Rectal smooth muscle tissue (tissue), 1 donor: ENCODE data around the gene RAI2.

Source experiments
- H3K27ac ChIP-seq: one replicate; pipeline ENCODE4 v1.7.0; 2013; ENCODE audit warnings: low read depth, low read length, inconsistent platforms
- H3K27me3 ChIP-seq: one replicate; pipeline ENCODE4 v1.7.0; 2013; ENCODE audit warnings: low read length; ENCODE audit not compliant: control insufficient read depth, insufficient read depth
- H3K36me3 ChIP-seq: one replicate; pipeline ENCODE4 v1.7.0; 2013; ENCODE audit warnings: low read length; ENCODE audit not compliant: control insufficient read depth, insufficient read depth
- H3K4me1 ChIP-seq: one replicate; pipeline ENCODE4 v1.7.0; 2013; ENCODE audit warnings: low read length; ENCODE audit not compliant: control insufficient read depth, insufficient read depth
- H3K4me3 ChIP-seq: one replicate; pipeline ENCODE4 v1.7.0; 2013; ENCODE audit warnings: low read length
- H3K9ac ChIP-seq: one replicate; pipeline ENCODE4 v1.7.0; 2013; ENCODE audit warnings: low read length

Gene RAI2

DNA sequence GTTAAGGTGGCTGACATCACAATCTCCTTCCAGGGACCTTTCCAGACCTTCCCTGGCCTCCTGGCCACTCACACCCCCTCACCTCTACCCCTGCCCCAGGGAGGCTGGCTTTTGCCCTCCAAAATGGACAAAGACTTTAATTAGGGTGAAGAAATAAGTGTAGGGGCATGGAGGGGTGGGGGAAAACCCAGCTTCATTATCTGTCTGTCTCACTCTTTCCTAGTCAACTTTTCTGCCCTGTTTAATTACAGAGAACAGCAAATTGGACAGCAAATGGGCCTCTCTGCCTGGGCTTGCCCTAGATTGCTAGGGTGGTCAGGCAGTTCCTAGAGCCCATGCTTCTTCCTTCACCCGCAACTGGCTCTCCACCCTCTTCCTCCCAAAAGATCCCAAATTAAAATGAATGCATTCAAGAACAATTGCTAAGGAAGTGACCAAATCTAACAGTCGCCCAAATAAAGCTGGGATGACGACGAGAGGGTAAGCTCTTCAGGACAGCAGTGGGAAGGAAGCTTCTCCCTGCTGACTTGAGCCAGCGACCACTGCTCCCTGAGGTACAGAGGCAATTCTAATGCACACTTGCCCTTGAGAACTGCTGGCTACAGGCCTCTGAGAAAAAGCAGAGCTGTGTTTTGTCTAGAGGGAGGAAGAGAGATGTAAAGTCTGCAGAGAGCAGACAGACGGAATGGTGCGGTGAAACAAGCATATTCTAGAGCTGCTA is 12.4 kb downstream of the RAI2 start:
- Histone ChIP-seq H3K27ac (no peak overlapping the region), H3K4me3 (no peak overlapping the region), H3K9ac (no peak overlapping the region), H3K36me3 (no peaks in the 10 kb centered on the region), H3K27me3 (peaks cover 5% of the 10 kb centered on the region), H3K4me1 (peaks cover 5% of the 10 kb centered on the region)

DNA sequence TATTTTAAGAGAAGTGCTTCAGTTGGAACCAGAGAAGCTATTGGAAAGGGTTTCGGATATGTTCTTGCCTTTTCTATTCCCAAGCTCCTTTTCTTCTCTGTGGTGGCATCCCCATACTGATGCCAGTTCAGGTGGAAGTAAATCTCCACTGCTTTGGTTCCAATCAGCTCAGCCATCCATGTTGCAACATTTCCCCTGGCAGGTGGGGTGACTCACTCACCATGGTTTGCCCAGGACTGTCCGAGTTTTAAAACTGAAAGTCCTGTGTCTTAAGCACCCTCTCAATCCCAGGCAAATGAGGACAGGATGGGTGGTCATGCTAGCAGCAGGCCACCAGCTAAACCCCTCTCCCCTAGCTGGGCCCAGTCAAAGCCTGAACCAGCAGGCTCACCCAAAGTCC is 15.1 kb downstream of the RAI2 start:
- H3K36me3 ChIP-seq, result no peaks in the 10 kb centered on the region
- no peak overlapping the region for H3K4me3 ChIP-seq
- no peak overlapping the region for H3K9ac ChIP-seq
- no peaks in the 10 kb centered on the region for H3K27me3 ChIP-seq
- peaks cover 5% of the 10 kb centered on the region for H3K4me1 ChIP-seq
- H3K27ac ChIP-seq, result no peak overlapping the region

DNA sequence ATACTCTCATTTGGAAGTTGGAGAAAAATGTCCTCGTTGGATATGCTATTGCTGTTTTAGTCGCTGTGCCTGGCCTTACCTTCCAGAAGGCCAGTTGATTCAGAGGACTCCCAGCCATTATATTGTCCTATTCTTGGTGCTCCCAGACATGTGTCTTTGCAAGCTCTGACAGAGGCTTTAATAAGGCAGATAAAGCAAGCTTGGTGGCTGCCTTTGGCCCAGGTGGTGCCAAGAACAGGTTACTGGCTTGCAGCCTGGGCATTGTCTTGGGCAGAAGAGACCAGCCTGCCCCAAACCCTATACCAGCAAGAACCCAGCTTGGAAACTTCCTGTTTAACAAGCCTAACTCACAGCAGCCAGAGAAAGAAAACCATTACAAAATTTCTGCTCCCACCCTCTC is 16.9 kb downstream of the RAI2 start:
- Histone ChIP-seq H3K27me3 (no peaks in the 10 kb centered on the region), H3K4me3 (no peak overlapping the region), H3K27ac (no peak overlapping the region), H3K4me1 (peaks cover 5% of the 10 kb centered on the region), H3K36me3 (no peaks in the 10 kb centered on the region), H3K9ac (no peak overlapping the region)

- H3K4me1 ChIP-seq, result no peaks in the 10 kb centered on the region
- no peak overlapping the region for H3K9ac ChIP-seq
- no peak overlapping the region for H3K27ac ChIP-seq
- no peaks in the 10 kb centered on the region for H3K27me3 ChIP-seq
- H3K4me3 ChIP-seq, result no peak overlapping the region
- no peaks in the 10 kb centered on the region for H3K36me3 ChIP-seq
These were observed 18.2 kb downstream of the RAI2 start for GRCh38 chrX:17842769-17843525.

DNA sequence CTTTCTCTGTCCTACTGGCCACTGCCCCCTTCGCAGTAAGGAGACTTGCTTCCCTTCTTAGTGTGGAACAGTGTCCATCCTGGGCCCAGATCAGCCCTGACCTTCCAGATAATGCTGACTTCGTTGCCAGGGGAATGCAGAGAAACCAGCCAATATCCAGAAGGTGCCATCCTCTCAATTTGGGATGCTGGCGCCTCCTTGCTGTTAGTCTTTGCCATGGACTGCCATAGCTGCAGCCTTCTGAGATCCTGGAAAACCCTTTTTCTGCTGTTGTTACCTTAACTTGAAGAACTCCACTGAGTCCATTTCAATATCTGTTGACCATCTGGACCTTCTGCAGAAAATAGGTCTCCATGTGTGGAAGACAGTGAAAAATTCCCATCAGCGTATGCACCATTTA is 21.8 kb downstream of the RAI2 start:
- H3K27me3 ChIP-seq, result peaks cover 4% of the 10 kb centered on the region
- H3K27ac ChIP-seq, result no peak overlapping the region
- no peak overlapping the region for H3K9ac ChIP-seq
- H3K4me1 ChIP-seq, result no peaks in the 10 kb centered on the region
- H3K4me3 ChIP-seq, result no peak overlapping the region
- H3K36me3 ChIP-seq, result no peaks in the 10 kb centered on the region

DNA sequence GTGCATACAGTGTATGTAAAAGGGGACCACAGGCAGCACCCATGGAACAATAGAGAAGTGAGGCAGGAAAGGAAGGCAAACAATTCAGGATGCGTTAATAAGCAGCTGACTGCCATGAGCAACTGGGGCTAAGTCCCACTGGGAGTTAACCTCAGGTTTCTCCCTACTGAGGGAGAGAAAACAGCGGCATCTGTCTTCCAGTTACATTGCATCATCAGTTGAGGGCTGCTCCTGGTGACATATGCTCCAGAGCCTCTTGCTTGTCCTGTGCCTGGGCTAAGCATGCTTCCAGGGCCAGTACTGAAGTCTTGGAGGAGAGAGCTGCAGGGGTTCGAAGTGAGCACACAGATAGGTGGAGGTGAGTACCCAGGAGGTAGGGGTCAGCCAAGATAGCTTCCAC is 24.3 kb downstream of the RAI2 start:
- H3K4me1 ChIP-seq, result no peaks in the 10 kb centered on the region
- no peak overlapping the region for H3K4me3 ChIP-seq
- peaks cover 4% of the 10 kb centered on the region for H3K27me3 ChIP-seq
- no peak overlapping the region for H3K9ac ChIP-seq
- no peaks in the 10 kb centered on the region for H3K36me3 ChIP-seq
- no peak overlapping the region for H3K27ac ChIP-seq

GRCh38 chrX:17833954-17834353 is 27.1 kb downstream of the RAI2 start:
- Histone ChIP-seq H3K9ac (no peak overlapping the region), H3K4me3 (no peak overlapping the region), H3K27me3 (peaks cover 4% of the 10 kb centered on the region), H3K4me1 (peaks cover 6% of the 10 kb centered on the region), H3K27ac (no peak overlapping the region), H3K36me3 (no peaks in the 10 kb centered on the region)

DNA sequence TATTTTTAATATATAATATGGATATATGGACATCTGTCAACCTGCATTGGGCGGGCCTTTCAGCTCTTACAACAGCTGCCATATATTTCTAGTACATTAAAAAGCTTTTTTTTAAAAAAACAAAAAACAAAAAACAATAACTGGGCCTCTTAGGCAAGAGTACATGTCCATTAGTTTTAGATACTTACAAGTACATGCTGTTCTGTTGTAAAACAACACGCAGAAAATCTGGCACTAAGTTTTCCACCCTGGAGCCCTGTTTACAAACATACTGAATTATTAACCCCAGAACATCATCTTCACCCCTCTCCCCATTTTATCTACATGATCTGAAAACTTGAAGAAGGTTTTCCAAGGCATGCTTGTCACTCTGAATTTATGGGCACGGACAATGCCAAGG is 29.8 kb downstream of the RAI2 start:
- Histone ChIP-seq H3K27ac (no peak overlapping the region), H3K36me3 (no peaks in the 10 kb centered on the region), H3K4me3 (no peak overlapping the region), H3K9ac (no peak overlapping the region), H3K27me3 (no peaks in the 10 kb centered on the region), H3K4me1 (peaks cover 6% of the 10 kb centered on the region)

DNA sequence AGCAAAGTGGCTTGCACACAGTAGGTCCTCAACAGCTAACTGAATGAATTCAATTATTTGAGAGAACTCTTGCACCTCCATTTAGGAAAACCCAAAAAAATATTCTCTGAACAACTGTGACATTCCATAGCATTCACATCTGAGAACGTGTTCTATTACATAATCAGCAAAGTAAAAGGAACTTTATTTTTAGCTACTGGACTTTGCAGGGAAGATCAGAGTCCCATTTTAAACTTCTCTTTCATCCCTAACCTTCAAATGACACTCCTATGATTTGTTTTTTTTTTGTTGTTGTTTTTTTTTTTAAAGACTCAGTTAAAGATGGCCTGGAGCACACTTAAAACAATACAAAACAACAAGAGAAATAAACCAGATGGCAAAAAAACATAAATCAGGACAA is 30.9 kb downstream of the RAI2 start:
- Histone ChIP-seq H3K9ac (no peak overlapping the region), H3K4me1 (peaks cover 6% of the 10 kb centered on the region), H3K27me3 (no peaks in the 10 kb centered on the region), H3K27ac (peak overlapping the region; percentile 43), H3K4me3 (no peak overlapping the region), H3K36me3 (no peaks in the 10 kb centered on the region)

- Histone ChIP-seq H3K36me3 (no peaks in the 10 kb centered on the region), H3K27me3 (no peaks in the 10 kb centered on the region), H3K27ac (peak overlapping the region; percentile 43), H3K4me1 (peaks cover 6% of the 10 kb centered on the region), H3K9ac (no peak overlapping the region), H3K4me3 (no peak overlapping the region)
These were observed 31.5 kb downstream of the RAI2 start for GRCh38 chrX:17829566-17829965.

GRCh38 chrX:17828171-17828570 is 32.9 kb downstream of the RAI2 start:
- Histone ChIP-seq H3K9ac (no peak overlapping the region), H3K36me3 (no peaks in the 10 kb centered on the region), H3K27ac (no peak overlapping the region), H3K4me3 (no peak overlapping the region), H3K4me1 (peaks cover 6% of the 10 kb centered on the region), H3K27me3 (no peaks in the 10 kb centered on the region)

GRCh38 chrX:17826609-17827496 is 34.2 kb downstream of the RAI2 start:
- H3K9ac ChIP-seq, result no peak overlapping the region
- no peak overlapping the region for H3K27ac ChIP-seq
- peaks cover 6% of the 10 kb centered on the region for H3K4me1 ChIP-seq
- no peaks in the 10 kb centered on the region for H3K36me3 ChIP-seq
- H3K27me3 ChIP-seq, result no peaks in the 10 kb centered on the region
- H3K4me3 ChIP-seq, result no peak overlapping the region
